ENCODE results near the gene TUBB3.
"Not testable (repeated sequence)": the region's sequence is repeated elsewhere in the genome, so short reads cannot be mapped to it uniquely, and the experiment has no call there.

Gene TUBB3

GRCh38 chr16:89922884-89923639 is at the start of gene TUBB3:
Gene TUBB3 (plus strand): TSS chr16:89923342. CDS start chr16:89923402, 60 bp downstream.
- DNase-seq = peak; percentile 78

- peak; percentile 83 for DNase-seq
These were observed 49.0 kb upstream of the TUBB3 start for GRCh38 chr16:89873972-89874689.

DNA sequence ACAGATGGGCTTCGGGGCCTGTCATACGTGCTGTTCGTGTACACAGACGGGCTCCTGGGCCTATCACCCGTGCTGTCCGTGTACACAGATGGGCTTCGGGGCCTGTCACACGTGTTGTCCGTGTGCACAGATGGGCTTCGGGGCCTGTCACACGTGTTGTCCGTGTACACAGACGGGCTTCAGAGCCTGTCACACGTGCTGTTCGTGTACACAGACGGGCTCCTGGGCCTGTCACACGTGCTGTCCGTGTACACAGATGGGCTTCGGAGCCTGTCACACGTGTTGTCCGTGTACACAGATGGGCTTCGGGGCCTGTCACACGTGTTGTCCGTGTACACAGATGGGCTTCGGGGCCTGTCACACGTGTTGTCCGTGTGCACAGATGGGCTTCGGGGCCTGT is 44.0 kb upstream of the TUBB3 start:
- not testable (repeated sequence) for DNase-seq

DNA sequence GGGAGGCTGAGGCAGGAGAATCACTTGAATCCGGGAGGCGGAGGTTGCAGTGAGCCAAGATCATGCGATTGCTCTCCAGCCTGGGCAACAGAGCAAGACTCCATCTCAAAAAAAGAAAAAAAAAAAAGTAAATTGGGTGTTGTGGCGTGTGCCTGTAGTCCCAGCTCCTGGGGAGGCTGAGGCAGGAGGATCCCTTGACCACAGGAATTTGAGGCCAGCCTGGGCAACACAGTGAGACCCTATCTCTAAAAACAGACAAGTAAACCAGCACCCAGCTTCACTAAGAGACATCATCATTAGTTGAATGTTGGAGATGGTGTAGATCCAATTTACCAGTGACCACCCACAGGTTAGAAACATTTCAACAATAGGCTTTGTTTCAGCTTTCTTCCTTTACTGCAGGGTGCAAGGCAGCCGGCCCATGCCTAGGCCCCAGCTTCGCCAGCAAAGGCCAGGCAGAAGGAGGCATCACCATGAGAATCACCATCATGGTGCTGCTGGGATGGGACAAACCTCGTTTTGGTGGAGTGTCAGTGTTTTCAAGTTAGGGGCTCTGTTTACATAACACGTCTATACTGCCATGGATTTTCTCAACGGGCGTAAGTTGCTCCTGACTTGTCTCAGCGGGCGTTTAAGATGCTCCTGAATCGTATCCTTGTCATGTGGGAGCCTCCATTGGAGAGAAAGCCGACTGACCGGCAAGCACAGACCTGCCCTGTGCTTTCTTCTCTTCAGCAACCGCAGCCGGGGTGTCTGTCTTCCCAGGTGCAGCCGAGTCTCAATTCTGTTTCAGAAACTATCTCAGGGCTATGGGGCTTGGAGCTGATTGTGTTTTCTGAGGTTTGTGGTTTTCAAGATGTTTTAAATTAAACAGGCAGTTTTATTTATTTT is 42.4 kb upstream of the TUBB3 start:
- no peak for DNase-seq

DNA sequence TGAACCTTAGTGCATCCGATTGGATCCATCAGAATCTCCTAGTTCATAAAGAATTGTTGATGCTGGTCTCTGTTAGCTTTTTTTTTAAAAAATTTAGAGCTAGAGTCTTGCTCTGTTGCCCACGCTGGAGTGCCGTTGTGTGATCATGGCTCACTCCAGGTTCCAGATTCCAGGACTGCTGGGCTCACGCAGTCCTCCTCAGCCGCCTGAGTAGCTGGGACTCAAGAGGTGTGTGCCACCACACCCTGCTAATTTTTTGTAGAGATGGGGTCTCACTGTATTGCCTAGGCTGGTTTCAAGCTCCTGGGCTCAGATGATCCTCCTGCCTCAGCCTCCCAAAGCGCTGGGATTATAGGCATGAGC is 41.8 kb upstream of the TUBB3 start:
- no peak for DNase-seq

- DNase-seq = no peak
These were observed 39.6 kb upstream of the TUBB3 start for GRCh38 chr16:89883346-89884040.

GRCh38 chr16:89884041-89884421 is 39.1 kb upstream of the TUBB3 start:
- no peak for DNase-seq

DNA sequence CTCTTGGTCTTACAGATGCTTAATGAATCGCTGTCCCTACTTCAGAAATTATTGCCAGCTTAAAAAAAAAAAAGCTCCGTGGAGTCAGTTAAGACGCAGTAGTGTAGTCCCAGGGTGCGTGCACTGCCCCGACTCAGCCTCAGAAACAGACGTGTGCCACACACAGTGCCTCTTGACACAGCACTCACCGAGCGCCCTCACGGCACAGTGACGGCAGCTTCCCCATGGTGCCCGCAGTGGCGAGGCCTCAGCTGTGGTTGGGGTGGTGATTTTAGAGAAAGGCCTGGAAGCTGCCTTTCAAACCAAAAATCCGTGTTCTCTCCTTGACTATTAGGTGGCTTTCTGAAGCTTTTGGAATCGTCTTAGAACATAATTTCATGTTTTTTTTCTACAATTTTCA is 35.9 kb upstream of the TUBB3 start:
- no peak for DNase-seq

DNA sequence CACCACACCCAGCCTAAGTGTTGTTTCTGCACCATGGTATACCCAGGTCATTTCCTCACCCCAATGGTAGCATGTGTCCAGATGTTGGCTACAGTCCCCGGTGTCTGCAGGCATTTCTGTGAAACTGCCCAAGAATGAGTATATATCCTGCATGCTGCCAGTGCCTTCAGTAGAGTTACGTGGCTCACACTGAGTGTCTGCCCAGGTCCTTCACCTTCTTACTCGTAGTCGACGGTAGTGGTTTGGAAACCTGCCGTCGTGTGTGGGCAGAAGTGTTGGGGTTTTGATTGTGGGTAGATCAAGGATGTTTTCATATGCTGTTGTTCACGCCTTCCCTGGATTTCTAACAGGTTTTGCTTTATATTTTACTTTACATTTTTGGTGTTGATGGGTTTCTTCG is 32.9 kb upstream of the TUBB3 start:
- no peak for DNase-seq

DNA sequence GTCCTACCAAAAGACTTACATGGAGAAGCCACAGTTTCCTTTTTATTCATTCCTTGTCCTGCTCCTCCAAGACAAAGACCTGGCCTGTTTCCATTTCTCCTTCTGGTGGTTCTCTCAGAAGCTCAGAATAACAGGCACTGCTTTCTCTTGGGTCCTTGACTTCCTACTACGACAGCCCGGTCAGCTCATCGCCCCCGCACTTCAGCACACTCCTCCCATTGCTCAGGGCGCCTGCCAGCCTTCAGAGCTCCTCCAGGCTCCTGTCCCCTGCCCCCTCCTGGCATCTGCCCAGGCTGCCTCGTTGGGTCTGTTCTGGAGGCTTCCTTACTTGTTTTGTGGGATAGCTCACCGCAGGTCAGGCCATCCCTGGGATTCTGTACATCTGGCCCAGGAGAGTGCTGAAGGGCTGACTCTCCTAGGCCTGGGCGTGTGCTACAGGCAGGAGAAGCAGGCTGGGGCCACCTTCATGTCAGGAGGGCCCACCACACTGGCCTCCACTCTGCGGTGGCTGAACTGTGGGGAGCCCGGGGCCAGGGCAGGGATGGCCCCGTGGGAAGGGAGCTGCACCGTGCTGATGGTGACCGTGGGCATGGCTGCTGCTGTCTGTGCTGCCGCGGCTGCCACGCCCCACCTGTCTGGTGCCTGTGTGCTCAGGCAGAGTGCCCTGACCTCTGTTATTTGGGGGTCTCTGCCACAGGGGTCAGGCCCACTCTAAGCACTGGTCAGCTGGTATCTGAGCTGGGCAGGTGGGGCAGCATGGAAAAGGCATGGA is 32.1 kb upstream of the TUBB3 start:
- no peak for DNase-seq

DNA sequence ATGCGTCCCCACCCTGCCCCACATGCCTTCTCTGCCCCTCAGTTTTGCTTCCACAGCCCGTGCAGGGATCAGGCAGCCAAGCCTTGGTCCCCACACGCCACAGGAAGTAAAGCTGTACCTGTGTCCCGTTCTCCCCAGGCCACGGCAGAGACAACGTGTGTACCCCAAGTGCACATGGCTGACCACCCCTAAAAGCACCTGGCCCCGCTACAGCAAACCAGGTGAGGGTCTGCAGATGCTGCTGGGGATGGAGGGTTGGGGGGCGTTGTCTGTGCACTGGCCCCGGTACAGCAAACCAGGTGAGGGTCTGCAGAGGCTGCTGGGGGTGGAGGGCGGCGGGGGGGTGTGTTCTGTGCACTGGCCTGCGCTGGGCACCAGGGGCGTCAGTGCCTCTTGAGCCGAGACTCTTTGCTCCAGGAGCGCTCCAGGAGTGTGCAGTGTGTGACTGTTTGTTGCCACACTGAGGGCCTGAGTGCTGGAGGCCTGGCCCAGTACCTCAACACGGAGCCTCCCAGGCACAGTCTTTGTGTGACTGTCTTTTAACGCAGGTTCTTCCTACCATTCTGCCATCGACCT is 31.0 kb upstream of the TUBB3 start:
- DNase-seq = no peak

- DNase-seq = no peak
These were observed 30.5 kb upstream of the TUBB3 start for GRCh38 chr16:89892635-89893034.

- DNase-seq = no peak
These were observed 29.2 kb upstream of the TUBB3 start for GRCh38 chr16:89893642-89894548.

DNA sequence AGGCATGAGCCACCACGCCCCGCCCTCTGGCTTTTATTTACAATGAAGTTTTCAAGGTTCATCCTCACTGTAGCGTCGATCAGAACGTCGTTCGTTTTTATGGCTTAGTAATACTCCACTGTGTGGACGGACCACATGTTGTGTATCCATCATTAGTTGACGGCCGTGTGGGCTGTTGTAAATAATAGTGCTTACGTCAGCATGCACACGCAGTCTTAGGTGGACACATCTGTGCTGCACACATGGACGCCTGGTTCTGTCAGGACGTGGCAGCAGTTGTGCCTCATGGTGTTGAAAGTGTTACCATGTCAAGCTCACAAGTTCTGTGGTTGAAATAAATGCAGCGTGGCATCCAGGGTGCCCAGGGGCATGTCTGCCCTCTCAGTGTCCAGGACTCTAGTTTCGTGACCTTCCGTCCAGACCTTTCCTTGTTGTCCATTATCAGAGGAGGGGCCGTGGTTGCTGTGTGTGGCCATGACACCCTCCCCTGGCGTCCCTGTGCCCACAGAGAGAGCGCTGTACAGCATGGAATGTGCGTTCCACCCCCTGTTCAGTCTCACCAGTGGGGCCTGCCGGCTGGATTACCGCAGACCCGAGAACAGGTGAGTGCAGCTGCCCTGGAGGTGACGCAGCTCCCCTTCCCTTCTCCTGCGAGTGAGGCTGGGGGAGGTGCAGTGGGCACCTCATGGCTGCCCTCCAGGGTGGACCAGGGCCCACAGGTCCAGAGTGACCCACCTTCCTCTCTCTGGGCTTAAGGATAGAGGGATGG is 27.5 kb upstream of the TUBB3 start:
- no peak for DNase-seq

DNA sequence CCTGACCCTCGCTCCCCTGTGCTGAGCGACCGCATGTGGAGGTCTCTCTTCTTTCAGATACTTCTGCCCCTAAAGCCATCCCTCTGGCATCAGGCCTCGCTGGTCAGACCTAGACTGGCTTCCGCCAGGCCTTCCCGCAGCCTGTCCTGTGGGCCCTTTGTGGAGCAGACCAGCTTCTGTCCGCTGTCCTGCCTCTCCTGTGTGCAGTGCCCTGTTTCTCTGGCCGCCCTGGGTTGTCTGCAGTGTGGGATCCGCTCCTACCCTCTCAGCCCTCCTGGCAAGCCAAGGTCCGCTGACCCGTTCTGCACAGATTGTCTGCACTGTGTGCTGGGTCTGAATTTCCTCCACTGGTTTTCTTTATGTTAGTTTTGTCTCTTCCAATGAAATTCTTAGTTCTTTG is 25.9 kb upstream of the TUBB3 start:
- no peak for DNase-seq

- no peak for DNase-seq
These were observed 24.8 kb upstream of the TUBB3 start for GRCh38 chr16:89898201-89898967.

- no peak for DNase-seq
These were observed 23.2 kb upstream of the TUBB3 start for GRCh38 chr16:89899879-89900481.

DNA sequence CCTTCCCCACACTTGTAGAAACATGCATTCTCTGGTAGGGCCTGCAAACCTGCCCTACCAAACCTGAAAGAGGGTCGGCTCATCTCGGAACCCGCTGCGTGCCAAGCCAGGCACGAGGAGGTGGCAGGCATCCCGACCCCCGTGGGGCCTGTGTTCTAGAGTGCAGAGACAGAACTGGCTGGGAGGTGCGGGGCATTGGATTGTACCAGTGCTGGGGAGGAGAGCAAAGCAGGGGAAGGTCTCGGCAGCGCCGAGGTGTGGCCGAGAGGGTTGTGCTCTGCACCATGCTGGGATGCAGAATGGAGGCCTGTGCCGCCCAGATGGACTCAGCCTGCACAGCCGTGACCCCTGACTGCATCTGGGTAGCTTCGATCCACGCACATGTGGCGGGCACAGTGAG is 22.3 kb upstream of the TUBB3 start:
- DNase-seq = no peak

- no peak for DNase-seq
These were observed 20.2 kb upstream of the TUBB3 start for GRCh38 chr16:89902980-89903379.

Measured in NCI-H146 (cell line).